Upper lobe of left lung (tissue), 6 donors: Measurements from ENCODE around the gene ABHD11. TPM values are rescaled to one million over a fixed set of nuclear protein-coding genes. Genes with fewer than 3 reads are reported as not detected.

Source experiments
- ATAC-seq, 2 donors: fragments of 200-7000 bp; cut with Tn5 transposase; one replicate each; pipeline ENCODE4 v1.9.1; 2022; ENCODE audit warnings: mild to moderate bottlenecking in 2 of 2, moderate library complexity in 2 of 2; ENCODE audit not compliant: low FRiP score in 2 of 2
- DNase-seq, 2 donors: peaks; one replicate each; pipeline ENCODE4 v3.0.0-alpha.2; 2019 to 2020
- H3K27ac ChIP-seq, 4 donors: fragments of 200-600 bp; sonication (generic); one replicate each; pipeline ENCODE4 v1.5.1; 2016 to 2019
- H3K27me3 ChIP-seq, 4 donors: fragments of 200-600 bp; sonication (generic); one replicate each; pipeline ENCODE4 v1.5.1; 2017 to 2019
- H3K36me3 ChIP-seq, 4 donors: fragments of 200-600 bp; sonication (generic); one replicate each; pipeline ENCODE4 v1.5.1; 2016 to 2019
- H3K4me1 ChIP-seq, 4 donors: fragments of 200-600 bp; sonication (generic); one replicate each; pipeline ENCODE4 v1.5.1; 2018 to 2019
- H3K4me3 ChIP-seq, 4 donors: fragments of 200-600 bp; sonication (generic); one replicate each; pipeline ENCODE4 v1.5.1; 2017 to 2019; ENCODE audit warnings: mild to moderate bottlenecking in 2 of 4, moderate library complexity in 1 of 4
- H3K9me3 ChIP-seq, 4 donors: fragments of 200-600 bp; sonication (generic); one replicate each; pipeline ENCODE4 v1.5.1; 2018 to 2019
- EP300 ChIP-seq, 4 donors: sonication (generic); formaldehyde crosslinking; IDR thresholded peaks; one replicate each; pipeline ENCODE4 v1.5.1; 2017; ENCODE audit warnings: antibody characterized with exemption in 4 of 4, control low read depth in 2 of 4
- POLR2A ChIP-seq, 4 donors: fragments of 450-650 bp; IDR thresholded peaks; one replicate each; pipeline ENCODE4 v1.5.1; 2016 to 2017; ENCODE audit warnings: antibody characterized with exemption in 4 of 4, mild to moderate bottlenecking in 2 of 4
- POLR2AphosphoS5 ChIP-seq, 2 donors: sonication (generic); formaldehyde crosslinking; IDR thresholded peaks; one replicate each; pipeline ENCODE4 v1.5.1; 2017; ENCODE audit warnings: antibody characterized with exemption in 2 of 2
- WGBS, 2 donors: methylation state at CpG; one replicate each; pipeline ENCODE4 v1.1.5; 2017 to 2018; 5-methylcytosine and 5-hydroxymethylcytosine counted together
- total RNA-seq, 6 donors: library from RNA; depleted of rRNA in 4 of 6; stranded (reverse); fragments of >200 nt in 4 of 6; gene quantifications; one replicate each; pipeline versions ENCODE4 v1.1.0 to v1.2.1, GENCODE V29; 2016 to 2021
- TF ChIP-seq, protein P1 (sequence below), 6 experiments: fragments of 450-650 bp in 4 of 6; fragments of 200-600 bp in 2 of 6; sonication (generic) in 2 of 6; IDR thresholded peaks; one replicate each; pipeline ENCODE4 v1.5.1; 2016 to 2019; ENCODE audit warnings: antibody characterized with exemption in 6 of 6
- donor health status: DM: no; HTN: no; CAD: no; lungs with moderate emphysema.
- donor health status: DM: no; HTN: yes; CAD: no; lungs with severe emphysema.

The ABHD11 gene
- total RNA-seq, 6 donors from 2014 or later, result 13.6 to 35.3 (median 28.2) TPM

DNA sequence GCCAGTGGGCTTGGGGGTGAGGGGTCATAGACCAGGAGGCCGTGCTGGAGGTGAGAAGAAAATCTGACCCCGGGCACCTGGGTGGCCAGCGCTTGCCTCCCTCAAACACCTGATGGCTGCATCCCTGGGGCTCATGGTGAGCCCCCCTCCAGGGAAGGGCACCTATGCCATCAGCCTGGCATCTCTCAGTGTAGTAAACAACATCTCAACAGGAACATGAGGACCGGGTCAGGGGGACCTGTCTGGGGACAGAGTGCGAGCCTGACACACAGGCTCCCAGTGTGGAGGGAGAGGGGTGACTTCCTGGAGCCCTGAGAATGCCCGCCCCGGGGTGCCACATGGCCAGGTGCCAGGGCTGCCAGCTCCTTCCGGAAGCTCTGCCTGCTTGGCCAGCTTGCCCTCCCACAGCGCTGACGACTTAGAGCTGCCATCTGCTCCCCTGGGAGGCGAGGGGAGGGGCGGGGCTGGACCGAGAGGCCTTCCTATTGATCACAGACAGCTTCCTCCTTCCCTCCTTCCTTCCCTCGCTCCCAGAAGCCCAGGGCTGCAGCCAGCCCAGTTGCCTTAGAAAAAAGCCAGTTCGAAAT lies 31.5 kb downstream of the ABHD11 start:
- no peak for TF ChIP-seq POLR2A (IDR thresholded peaks at IDR 0.05)
- TF ChIP-seq, protein P1, sequence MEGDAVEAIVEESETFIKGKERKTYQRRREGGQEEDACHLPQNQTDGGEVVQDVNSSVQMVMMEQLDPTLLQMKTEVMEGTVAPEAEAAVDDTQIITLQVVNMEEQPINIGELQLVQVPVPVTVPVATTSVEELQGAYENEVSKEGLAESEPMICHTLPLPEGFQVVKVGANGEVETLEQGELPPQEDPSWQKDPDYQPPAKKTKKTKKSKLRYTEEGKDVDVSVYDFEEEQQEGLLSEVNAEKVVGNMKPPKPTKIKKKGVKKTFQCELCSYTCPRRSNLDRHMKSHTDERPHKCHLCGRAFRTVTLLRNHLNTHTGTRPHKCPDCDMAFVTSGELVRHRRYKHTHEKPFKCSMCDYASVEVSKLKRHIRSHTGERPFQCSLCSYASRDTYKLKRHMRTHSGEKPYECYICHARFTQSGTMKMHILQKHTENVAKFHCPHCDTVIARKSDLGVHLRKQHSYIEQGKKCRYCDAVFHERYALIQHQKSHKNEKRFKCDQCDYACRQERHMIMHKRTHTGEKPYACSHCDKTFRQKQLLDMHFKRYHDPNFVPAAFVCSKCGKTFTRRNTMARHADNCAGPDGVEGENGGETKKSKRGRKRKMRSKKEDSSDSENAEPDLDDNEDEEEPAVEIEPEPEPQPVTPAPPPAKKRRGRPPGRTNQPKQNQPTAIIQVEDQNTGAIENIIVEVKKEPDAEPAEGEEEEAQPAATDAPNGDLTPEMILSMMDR (IDR thresholded peaks at IDR 0.05), result no peak
- TF ChIP-seq POLR2AphosphoS5 (IDR thresholded peaks at IDR 0.05), result no peak
- TF ChIP-seq EP300 (IDR thresholded peaks at IDR 0.05), result no peak
- no peaks in the 10 kb centered on the region for H3K27me3 ChIP-seq
- no peak overlapping the region for H3K27ac ChIP-seq
- ATAC-seq, result peak in 1 of 2 donors; percentile 34
- peaks cover 0 to 23% (median 15%) of the 10 kb centered on the region in 4 donors for H3K4me1 ChIP-seq
- WGBS, 2 donors, result 75 to 77% methylated on average over 13 of the region's 15 CpGs
- H3K4me3 ChIP-seq, result no peak overlapping the region
- no peaks in the 10 kb centered on the region for H3K9me3 ChIP-seq
- H3K36me3 ChIP-seq, result peaks cover 0 to 7% (median 0%) of the 10 kb centered on the region in 4 donors
- peak; percentile 42 to 88 for DNase-seq

DNA sequence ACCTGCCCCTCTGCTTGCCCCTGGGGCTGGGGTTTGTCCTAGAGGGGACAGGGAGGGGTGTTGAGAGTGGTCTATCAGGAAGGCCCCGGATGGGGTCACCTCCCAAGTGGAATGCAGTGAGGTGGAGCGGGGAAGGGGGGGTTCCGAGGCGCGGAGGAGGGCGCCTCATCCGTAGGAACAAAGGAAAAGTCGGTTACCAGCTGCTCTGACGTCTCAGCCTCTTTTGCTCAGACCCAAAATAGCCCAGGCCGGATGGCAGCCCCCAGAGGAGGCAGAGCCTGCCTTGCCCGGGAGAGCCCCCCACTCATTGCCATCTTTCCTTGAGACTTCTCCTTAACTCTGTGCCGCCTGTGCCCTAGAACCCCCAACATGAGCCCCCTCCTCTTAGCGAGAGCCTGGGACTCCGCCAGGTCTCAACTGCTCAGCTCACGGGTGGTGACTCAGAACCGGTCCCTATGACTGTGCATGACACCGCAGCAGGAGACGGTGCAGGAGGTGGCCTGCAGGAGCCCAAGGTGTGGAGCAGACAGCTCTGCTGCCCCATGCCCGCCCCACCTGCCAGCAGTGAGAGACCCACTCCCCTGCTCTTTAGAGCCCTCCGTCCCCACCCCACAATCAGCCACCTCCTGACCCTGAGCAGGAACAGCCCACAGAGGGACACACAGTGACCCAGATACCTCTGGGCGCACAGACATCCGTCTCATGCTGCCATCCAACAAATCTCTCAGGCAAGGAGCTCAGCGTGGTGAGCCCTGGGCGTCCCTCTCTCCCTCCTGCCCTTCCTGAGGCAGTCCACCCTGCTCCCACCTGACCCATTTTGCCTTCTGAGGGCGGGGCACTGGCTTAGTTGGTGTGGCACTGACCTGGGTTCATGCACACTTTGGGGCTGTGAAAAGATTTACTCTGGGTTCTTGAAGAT lies 32.2 kb downstream of the ABHD11 start:
- Histone ChIP-seq H3K36me3 (peaks cover 0 to 7% (median 0%) of the 10 kb centered on the region in 4 donors), H3K4me3 (no peak overlapping the region), H3K9me3 (no peaks in the 10 kb centered on the region), H3K27me3 (no peaks in the 10 kb centered on the region), H3K27ac (no peak overlapping the region), H3K4me1 (peaks cover 0 to 23% (median 15%) of the 10 kb centered on the region in 4 donors)
- ATAC-seq (no peak), DNase-seq (no peak)
- 72 to 81% methylated on average over 20 to 21 of the region's 25 CpGs for WGBS, 2 donors
- TF ChIP-seq, protein P1 (IDR thresholded peaks at IDR 0.05), result no peak
- no peak for TF ChIP-seq POLR2A (IDR thresholded peaks at IDR 0.05)
- TF ChIP-seq POLR2AphosphoS5 (IDR thresholded peaks at IDR 0.05), result no peak
- TF ChIP-seq EP300 (IDR thresholded peaks at IDR 0.05), result no peak

DNA sequence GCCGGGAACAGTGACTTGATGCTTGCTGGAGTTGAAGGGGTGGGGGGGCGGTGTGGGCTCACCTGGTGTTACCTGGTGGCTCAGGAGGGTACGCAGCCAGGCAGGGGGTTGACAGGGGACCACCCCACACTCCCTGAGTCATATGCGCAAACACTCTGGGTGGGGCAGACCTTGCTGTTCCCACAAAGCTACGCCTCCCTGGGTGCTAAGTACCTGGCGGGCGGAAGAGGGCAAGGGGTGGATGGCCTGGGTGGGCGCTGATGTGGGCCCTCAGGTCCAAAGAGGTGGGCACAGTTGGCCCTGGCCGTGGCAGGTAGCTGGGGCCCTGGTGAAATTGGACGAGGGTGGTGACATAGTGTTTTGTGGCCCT lies 33.1 kb downstream of the ABHD11 start:
- no peak for DNase-seq
- Histone ChIP-seq H3K9me3 (no peaks in the 10 kb centered on the region), H3K27ac (no peak overlapping the region), H3K36me3 (peaks cover 0 to 7% (median 3%) of the 10 kb centered on the region in 4 donors), H3K4me3 (no peak overlapping the region), H3K27me3 (no peaks in the 10 kb centered on the region), H3K4me1 (peaks cover 0 to 23% (median 15%) of the 10 kb centered on the region in 4 donors)
- WGBS, 2 donors, result 89 to 92% methylated on average over 8 to 10 of the region's 10 CpGs
- no peak for TF ChIP-seq POLR2A (IDR thresholded peaks at IDR 0.05)
- TF ChIP-seq, protein P1 (IDR thresholded peaks at IDR 0.05), result no peak
- TF ChIP-seq EP300 (IDR thresholded peaks at IDR 0.05), result no peak
- TF ChIP-seq POLR2AphosphoS5 (IDR thresholded peaks at IDR 0.05), result no peak
- no peak for ATAC-seq

DNA sequence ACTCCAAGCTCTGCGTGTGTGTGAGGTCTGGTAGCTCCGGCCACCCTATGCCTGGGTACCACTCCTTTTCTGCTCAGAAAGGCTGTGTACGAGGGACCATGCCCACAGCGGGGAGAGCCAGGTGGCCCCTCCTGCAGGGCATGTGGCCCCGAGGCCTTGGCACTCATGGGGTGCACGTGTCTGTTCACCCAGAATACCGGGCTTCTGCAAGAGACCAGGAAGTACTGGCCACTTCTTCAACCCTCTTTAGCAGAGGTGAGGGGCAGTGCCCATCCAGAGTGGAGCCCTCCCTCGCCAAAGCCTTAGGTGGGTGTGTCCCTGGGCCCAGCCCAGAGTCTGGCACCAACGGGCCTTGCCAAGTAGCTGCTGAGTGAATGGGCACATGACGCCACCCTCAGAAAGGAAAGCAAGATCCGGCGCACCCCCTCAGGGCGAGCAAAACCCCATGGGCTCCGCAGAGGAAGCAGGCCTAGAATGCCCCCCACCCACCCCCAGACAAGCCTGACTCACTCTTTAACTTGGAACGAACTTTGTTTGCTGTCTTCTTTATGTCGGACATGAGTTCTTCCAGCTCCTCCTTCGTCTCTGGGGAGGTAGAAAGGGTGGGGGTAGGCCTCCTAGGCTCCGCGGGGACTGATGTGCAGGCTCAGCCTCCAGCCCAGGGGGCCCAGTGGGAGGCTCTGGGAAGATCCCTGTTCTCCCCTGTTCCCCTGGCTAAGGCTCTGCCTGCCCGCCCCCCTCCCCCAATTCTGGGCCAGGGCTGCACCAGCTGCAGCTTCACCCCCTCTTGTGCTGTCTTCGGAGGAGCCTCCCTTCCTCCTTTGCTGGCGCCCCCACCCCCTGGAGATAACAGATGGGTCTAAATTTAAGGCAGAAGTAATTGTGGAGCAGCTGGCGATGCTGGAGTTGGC lies 33.7 kb downstream of the ABHD11 start:
- DNase-seq, result peak in 1 of 2 donors; percentile 79
- H3K27ac ChIP-seq, result peak overlapping the region in 1 of 4 donors; percentile 26
- ATAC-seq, result peak in 1 of 2 donors; percentile 58
- no peaks in the 10 kb centered on the region for H3K9me3 ChIP-seq
- 73 to 74% methylated on average over 16 to 18 of the region's 23 CpGs for WGBS, 2 donors
- no peak overlapping the region for H3K4me3 ChIP-seq
- H3K36me3 ChIP-seq, result peaks cover 0 to 11% (median 4%) of the 10 kb centered on the region in 4 donors
- H3K27me3 ChIP-seq, result no peaks in the 10 kb centered on the region
- TF ChIP-seq EP300 (IDR thresholded peaks at IDR 0.05) (no peak), POLR2AphosphoS5 (IDR thresholded peaks at IDR 0.05) (no peak), POLR2A (IDR thresholded peaks at IDR 0.05) (no peak)
- TF ChIP-seq, protein P1 (IDR thresholded peaks at IDR 0.05), result no peak
- peaks cover 0 to 23% (median 15%) of the 10 kb centered on the region in 4 donors for H3K4me1 ChIP-seq
